Trophoblast cell (in vitro differentiated cells and primary cell): ENCODE results near the gene HHAT.

ENCODE experiments used
- DNase-seq, 2 donors: peaks; one replicate each; pipeline ENCODE4 v3.0.0-alpha.2; 2016
- H2AFZ ChIP-seq: 2 replicates; pipeline ENCODE4 v1.6.1; 2013; ENCODE audit warnings: low read length, moderate library complexity, mild to moderate bottlenecking; ENCODE audit not compliant: insufficient read depth, poor library complexity
- H2AK5ac ChIP-seq: 2 replicates; pipeline ENCODE4 v1.6.1; 2013; ENCODE audit warnings: mild to moderate bottlenecking, low read length
- H2BK120ac ChIP-seq: 2 replicates; pipeline ENCODE4 v1.6.1; 2013; ENCODE audit warnings: low read length, mild to moderate bottlenecking, moderate library complexity; ENCODE audit not compliant: insufficient read depth, poor library complexity
- H2BK12ac ChIP-seq: 2 replicates; pipeline ENCODE4 v1.6.1; 2013; ENCODE audit warnings: mild to moderate bottlenecking, low read length, moderate library complexity
- H2BK5ac ChIP-seq: 2 replicates; pipeline ENCODE4 v1.6.1; 2013; ENCODE audit warnings: low read length, low read depth, moderate library complexity, mild to moderate bottlenecking; ENCODE audit not compliant: poor library complexity
- H3K14ac ChIP-seq: 2 replicates; pipeline ENCODE4 v1.6.1; 2013; ENCODE audit warnings: mild to moderate bottlenecking, low read length
- H3K18ac ChIP-seq: 2 replicates; pipeline ENCODE4 v1.6.1; 2013; ENCODE audit warnings: mild to moderate bottlenecking, low read length
- H3K23ac ChIP-seq: 2 replicates; pipeline ENCODE4 v1.6.1; 2013; ENCODE audit warnings: low read length
- H3K27ac ChIP-seq: 2 replicates; pipeline ENCODE4 v1.5.1; 2013; ENCODE audit warnings: low read depth, mild to moderate bottlenecking, inconsistent platforms, low read length, moderate library complexity
- H3K27me3 ChIP-seq: 2 replicates; pipeline ENCODE4 v1.6.1; 2013; ENCODE audit warnings: inconsistent platforms, mild to moderate bottlenecking, low read length, moderate library complexity; ENCODE audit not compliant: insufficient read depth
- H3K36me3 ChIP-seq, 2 experiments: 1 replicate in 1 of 2; 2 replicates in 1 of 2; pipeline ENCODE4 v1.6.1; 2013; ENCODE audit warnings: low read length in 2 of 2, mild to moderate bottlenecking in 2 of 2, moderate library complexity in 1 of 2; ENCODE audit not compliant: insufficient read depth in 2 of 2, control insufficient read depth in 1 of 2
- H3K4ac ChIP-seq: 2 replicates; pipeline ENCODE4 v1.6.1; 2013; ENCODE audit warnings: low read depth, mild to moderate bottlenecking, low read length, moderate library complexity
- H3K4me1 ChIP-seq, 2 experiments: 1 replicate in 1 of 2; 2 replicates in 1 of 2; pipeline ENCODE4 v1.6.1; 2013; ENCODE audit warnings: low read length in 2 of 2, mild to moderate bottlenecking in 2 of 2, moderate library complexity in 1 of 2; ENCODE audit not compliant: insufficient read depth in 2 of 2, control insufficient read depth in 1 of 2
- H3K4me2 ChIP-seq: 2 replicates; pipeline ENCODE4 v1.6.1; 2013; ENCODE audit warnings: inconsistent platforms, mild to moderate bottlenecking, low read length, moderate library complexity
- H3K4me3 ChIP-seq: 2 replicates; pipeline ENCODE4 v1.5.1; 2013; ENCODE audit warnings: mild to moderate bottlenecking, low read depth, low read length, inconsistent platforms
- H3K79me1 ChIP-seq: one replicate; pipeline ENCODE4 v1.6.1; 2013; ENCODE audit warnings: low read length
- H3K79me2 ChIP-seq: 2 replicates; pipeline ENCODE4 v1.6.1; 2013; ENCODE audit warnings: low read length, mild to moderate bottlenecking; ENCODE audit not compliant: control insufficient read depth, insufficient read depth, poor library complexity
- H3K9ac ChIP-seq: 2 replicates; pipeline ENCODE4 v1.6.1; 2013; ENCODE audit warnings: mild to moderate bottlenecking, low read length
- H3K9me3 ChIP-seq: 2 replicates; pipeline ENCODE4 v1.6.1; 2013; ENCODE audit warnings: low read depth, mild to moderate bottlenecking, control low read depth, inconsistent platforms, low read length; ENCODE audit not compliant: insufficient read depth
- H4K12ac ChIP-seq: 2 replicates; pipeline ENCODE4 v1.6.1; 2013; ENCODE audit warnings: low read depth, mild to moderate bottlenecking, low read length, moderate library complexity
- H4K8ac ChIP-seq: 2 replicates; pipeline ENCODE4 v1.6.1; 2013; ENCODE audit warnings: low read depth, mild to moderate bottlenecking, low read length, moderate library complexity
- H4K91ac ChIP-seq: one replicate; pipeline ENCODE4 v1.6.1; 2013; ENCODE audit warnings: low read depth, mild to moderate bottlenecking, low read length, moderate library complexity
- WGBS: extraction: QIAGEN DNeasy Blood & Tissue Kit; methylation state at CpG from one replicate; pipeline ENCODE4 v1.1.7; 2013; ENCODE audit warnings: missing lambda C conversion rate; ENCODE audit not compliant: insufficient read length, insufficient coverage; ENCODE audit errors: extremely low coverage; 5-methylcytosine and 5-hydroxymethylcytosine counted together

The HHAT gene

DNA sequence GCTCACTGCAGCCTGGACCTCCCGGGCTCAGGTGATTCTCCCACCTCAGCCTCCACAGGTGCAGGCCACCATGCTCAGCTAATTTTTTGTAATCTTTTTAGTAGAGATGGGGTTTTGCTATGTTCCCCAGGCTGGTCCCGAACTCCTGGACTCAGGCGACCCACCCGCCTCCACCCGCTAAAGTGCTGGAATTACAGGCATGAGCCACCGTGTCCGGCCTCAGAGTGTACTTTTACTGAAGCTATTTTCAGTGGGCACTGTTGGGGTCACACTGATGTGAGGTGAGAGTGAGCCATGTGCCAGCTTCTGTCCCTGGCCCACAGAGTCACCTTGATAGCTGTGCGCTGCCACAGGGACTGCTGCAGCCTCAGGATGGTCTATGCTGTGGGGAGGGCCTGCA lies 25.3 kb upstream of the HHAT start:
- H3K4me2 ChIP-seq, result no peak overlapping the region
- no peak overlapping the region for H2AFZ ChIP-seq
- no peak overlapping the region for H4K8ac ChIP-seq
- no peak overlapping the region for H4K91ac ChIP-seq
- H3K4me3 ChIP-seq, result no peak overlapping the region
- no peak overlapping the region for H3K14ac ChIP-seq
- H3K4ac ChIP-seq, result no peak overlapping the region
- H2AK5ac ChIP-seq, result no peak overlapping the region
- DNase-seq, result no peak
- H2BK120ac ChIP-seq, result no peak overlapping the region
- no peaks in the 10 kb centered on the region for H3K27me3 ChIP-seq
- H2BK12ac ChIP-seq, result peak overlapping the region; percentile 6
- H3K23ac ChIP-seq, result no peak overlapping the region
- H3K18ac ChIP-seq, result no peak overlapping the region
- no peaks in the 10 kb centered on the region for H3K79me2 ChIP-seq
- no peak overlapping the region for H3K9ac ChIP-seq
- H3K79me1 ChIP-seq, result peaks cover 3% of the 10 kb centered on the region
- H3K36me3 ChIP-seq, result no peaks in the 10 kb centered on the region
- no peak overlapping the region for H2BK5ac ChIP-seq
- no peaks in the 10 kb centered on the region for H3K9me3 ChIP-seq
- WGBS, result no CpG with 5 or more reads among the region's 8 CpGs
- H3K4me1 ChIP-seq, result peaks cover 0 to 9% of the 10 kb centered on the region in 2 experiments
- H3K27ac ChIP-seq, result no peak overlapping the region
- H4K12ac ChIP-seq, result no peak overlapping the region

GRCh38 chr1:210310562-210311153 lies 18.0 kb upstream of the HHAT start:
- Histone ChIP-seq H3K14ac (no peak overlapping the region), H2BK120ac (no peak overlapping the region), H3K4me1 (no peaks in the 10 kb centered on the region), H2BK5ac (no peak overlapping the region), H4K8ac (no peak overlapping the region), H3K23ac (no peak overlapping the region), H3K27ac (no peak overlapping the region), H3K36me3 (no peaks in the 10 kb centered on the region), H2AK5ac (no peak overlapping the region), H3K9me3 (no peaks in the 10 kb centered on the region), H4K12ac (no peak overlapping the region), H3K4ac (no peak overlapping the region), H3K18ac (no peak overlapping the region), H3K27me3 (no peaks in the 10 kb centered on the region), H3K79me2 (no peaks in the 10 kb centered on the region), H2AFZ (no peak overlapping the region), H3K4me2 (peak overlapping the region; percentile 28), H3K9ac (no peak overlapping the region), H4K91ac (no peak overlapping the region), H3K4me3 (no peak overlapping the region), H3K79me1 (peaks cover 4% of the 10 kb centered on the region), H2BK12ac (no peak overlapping the region)
- no peak for DNase-seq
- no CpG with 5 or more reads among the region's 7 CpGs for WGBS

DNA sequence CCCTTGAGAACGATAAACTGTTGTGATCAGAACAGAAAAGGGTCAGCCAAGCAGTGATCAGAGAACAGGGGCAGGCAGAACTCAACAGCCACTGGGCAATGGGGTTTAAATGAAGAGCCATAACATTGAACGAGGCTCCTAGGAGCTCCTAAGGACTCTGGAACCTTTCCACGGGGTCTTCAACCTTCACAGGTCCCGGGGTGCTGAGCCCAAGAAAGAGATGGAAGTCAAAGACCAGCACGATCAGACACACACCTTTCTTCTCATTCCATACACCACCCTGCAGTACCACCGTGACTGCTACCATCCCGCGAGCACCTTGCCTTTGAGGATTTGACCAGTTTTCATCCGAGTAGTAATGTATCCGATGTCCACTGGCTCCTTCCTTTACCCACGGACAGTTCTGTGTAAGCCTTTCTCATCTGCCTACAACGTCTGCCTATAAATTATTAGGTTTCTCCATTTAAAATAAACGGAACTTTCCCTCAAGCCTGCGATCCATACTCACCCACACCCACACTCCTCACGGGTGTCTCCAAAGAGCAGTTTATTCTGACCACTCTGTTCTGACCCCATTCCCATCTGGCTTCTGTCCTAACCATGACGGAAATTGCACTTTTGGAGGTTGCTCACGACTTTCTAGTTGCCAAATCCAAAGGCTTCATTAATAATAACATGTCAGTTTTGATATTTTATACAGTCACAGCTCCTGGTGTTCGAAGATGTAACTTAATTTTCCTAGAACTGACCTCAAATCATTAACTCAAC lies 16.8 kb upstream of the HHAT start:
- no peaks in the 10 kb centered on the region for H3K79me2 ChIP-seq
- WGBS, result no CpG with 5 or more reads among the region's 18 CpGs
- peak overlapping the region; percentile 5 for H3K14ac ChIP-seq
- no peaks in the 10 kb centered on the region for H3K9me3 ChIP-seq
- H2BK5ac ChIP-seq, result peak overlapping the region; percentile 5
- H3K4ac ChIP-seq, result no peak overlapping the region
- peaks cover 4% of the 10 kb centered on the region for H3K79me1 ChIP-seq
- DNase-seq, result no peak
- H4K12ac ChIP-seq, result no peak overlapping the region
- H4K91ac ChIP-seq, result peak overlapping the region; percentile 57
- H3K4me2 ChIP-seq, result peak overlapping the region; percentile 66
- no peaks in the 10 kb centered on the region for H3K4me1 ChIP-seq
- H2AK5ac ChIP-seq, result no peak overlapping the region
- no peaks in the 10 kb centered on the region for H3K27me3 ChIP-seq
- H2BK120ac ChIP-seq, result peak overlapping the region; percentile 49
- H3K18ac ChIP-seq, result peak overlapping the region; percentile 6
- H4K8ac ChIP-seq, result peak overlapping the region; percentile 78
- no peak overlapping the region for H3K9ac ChIP-seq
- no peaks in the 10 kb centered on the region for H3K36me3 ChIP-seq
- peak overlapping the region; percentile 33 for H2AFZ ChIP-seq
- H3K23ac ChIP-seq, result no peak overlapping the region
- peak overlapping the region; percentile 58 for H2BK12ac ChIP-seq
- H3K4me3 ChIP-seq, result no peak overlapping the region
- H3K27ac ChIP-seq, result no peak overlapping the region

DNA sequence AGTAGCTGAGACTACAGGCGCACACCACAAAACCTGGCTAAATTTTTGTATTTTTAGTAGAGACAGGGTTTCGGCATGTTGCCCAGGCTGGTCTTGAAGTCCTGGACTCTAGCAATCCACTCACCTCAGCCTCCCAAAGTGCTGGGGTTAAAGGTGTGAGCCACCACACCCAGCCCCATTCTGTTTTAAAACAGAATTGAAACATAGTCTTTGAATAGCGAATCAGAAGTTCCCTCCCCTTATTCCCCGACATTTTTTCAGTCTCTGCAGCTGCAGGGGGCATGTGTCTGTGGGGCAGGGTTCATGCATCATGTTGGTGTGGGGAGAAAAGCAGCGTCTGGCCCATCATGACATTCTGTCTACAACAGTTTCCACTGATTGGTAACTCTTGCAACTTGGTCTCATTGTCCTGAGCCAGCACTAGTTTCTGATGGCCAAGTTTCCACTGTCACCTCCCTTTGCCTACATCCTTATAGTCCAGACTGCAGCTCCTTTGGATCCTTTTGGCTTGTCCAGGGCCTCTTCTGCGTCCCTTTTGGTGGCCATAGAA lies 15.6 kb upstream of the HHAT start:
- Histone ChIP-seq H4K12ac (no peak overlapping the region), H4K8ac (no peak overlapping the region), H3K9me3 (no peaks in the 10 kb centered on the region), H3K79me2 (no peaks in the 10 kb centered on the region), H3K4me1 (no peaks in the 10 kb centered on the region), H4K91ac (no peak overlapping the region), H3K36me3 (no peaks in the 10 kb centered on the region), H2AFZ (no peak overlapping the region), H3K4ac (no peak overlapping the region), H2BK120ac (no peak overlapping the region), H2BK12ac (no peak overlapping the region), H3K4me2 (no peak overlapping the region), H3K9ac (no peak overlapping the region), H2AK5ac (no peak overlapping the region), H3K23ac (no peak overlapping the region), H3K14ac (no peak overlapping the region), H3K4me3 (no peak overlapping the region), H2BK5ac (no peak overlapping the region), H3K27me3 (no peaks in the 10 kb centered on the region), H3K18ac (no peak overlapping the region), H3K79me1 (peaks cover 4% of the 10 kb centered on the region), H3K27ac (no peak overlapping the region)
- DNase-seq, result no peak
- no CpG with 5 or more reads among the region's 6 CpGs for WGBS
